Activated naive CD8-positive, alpha-beta T cell treated with anti-CD3 and anti-CD28 coated beads, Interleukin-2, amount 50 U/mL, for 16 hours (primary cell): ENCODE data around the gene KCNE1.
"Not testable (repeated sequence)": the region's sequence is repeated elsewhere in the genome, so short reads cannot be mapped to it uniquely, and the experiment has no call there.

Experiments
- DNase-seq: peaks from one replicate; pipeline ENCODE4 v3.0.0-alpha.2; 2020; ENCODE audit warnings: low read depth, low spot score

Gene KCNE1

GRCh38 chr21:34417448-34418077 lies 94.4 kb downstream of the KCNE1 start:
- not testable (repeated sequence) for DNase-seq

- not testable (repeated sequence) for DNase-seq
Observed at GRCh38 chr21:34407294-34407693, 104.7 kb downstream of the KCNE1 start.

GRCh38 chr21:34406676-34407075 lies 105.3 kb downstream of the KCNE1 start:
- DNase-seq = not testable (repeated sequence)

GRCh38 chr21:34406102-34406501 lies 105.9 kb downstream of the KCNE1 start:
- not testable (repeated sequence) for DNase-seq

GRCh38 chr21:34405686-34406085 lies 106.3 kb downstream of the KCNE1 start:
- DNase-seq = not testable (repeated sequence)

- DNase-seq = not testable (repeated sequence)
Observed at GRCh38 chr21:34404742-34405141, 107.3 kb downstream of the KCNE1 start.

GRCh38 chr21:34400522-34400921 lies 111.5 kb downstream of the KCNE1 start:
- DNase-seq = not testable (repeated sequence)
